BLaER1 treated with 17β-estradiol and CSF1 and Interleukin-3, amounts not matched to agents 10 nM and 100 nM (cell line): ENCODE measurements around the gene CHN2.

Experiments
- H3K27ac ChIP-seq, 11 experiments: shearing (Covaris generic); formaldehyde crosslinking; 2 replicates each; pipeline ENCODE4 v1.8.1; 2022
- H3K27me3 ChIP-seq, 11 experiments: shearing (Covaris generic); formaldehyde crosslinking; 2 replicates each; pipeline ENCODE4 v1.8.1; 2022
- H3K36me3 ChIP-seq, 11 experiments: shearing (Covaris generic); formaldehyde crosslinking; 2 replicates each; pipeline ENCODE4 v1.8.1; 2022
- H3K4me1 ChIP-seq, 10 experiments: shearing (Covaris generic); formaldehyde crosslinking; 2 replicates each; pipeline ENCODE4 v1.8.1; 2022
- H3K4me2 ChIP-seq, 11 experiments: shearing (Covaris generic); formaldehyde crosslinking; 2 replicates each; pipeline ENCODE4 v1.8.1; 2022
- H3K4me3 ChIP-seq, 10 experiments: shearing (Covaris generic); formaldehyde crosslinking; 2 replicates each; pipeline ENCODE4 v1.8.1; 2022
- H3K9ac ChIP-seq, 11 experiments: shearing (Covaris generic); formaldehyde crosslinking; 2 replicates each; pipeline ENCODE4 v1.8.1; 2022
- H3K9me3 ChIP-seq, 11 experiments: shearing (Covaris generic); formaldehyde crosslinking; replicated peaks in 1 of 11; 2 replicates each; pipeline ENCODE4 v1.8.1; 2022
- H4K20me1 ChIP-seq, 11 experiments: shearing (Covaris generic); formaldehyde crosslinking; 2 replicates each; pipeline ENCODE4 v1.8.1; 2022
- Cebpa-rat ChIP-seq, 11 experiments: shearing (Covaris generic); IDR thresholded peaks; 2 replicates each; pipeline ENCODE4 v1.8.1; 2022

CHN2 gene

DNA sequence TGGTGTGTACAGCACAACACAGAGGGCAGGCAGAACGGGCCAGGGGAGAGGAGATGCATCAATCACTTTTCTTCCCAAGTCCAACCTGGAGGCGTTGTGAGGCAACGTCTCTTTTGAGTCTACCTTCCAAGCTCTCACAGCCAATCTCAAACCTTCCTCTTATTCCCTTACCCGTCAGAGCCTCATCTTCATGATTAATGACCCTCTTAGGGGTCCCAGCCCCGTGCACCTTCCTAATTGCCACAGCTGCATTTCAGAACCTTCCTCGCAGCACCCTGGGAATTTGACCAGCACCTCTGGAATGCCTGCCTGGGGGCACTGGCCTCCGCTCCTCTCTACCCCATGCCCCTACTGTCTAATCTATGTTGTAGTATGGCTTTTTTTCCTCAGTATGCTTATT lies 199.7 kb downstream of the CHN2 start:
- no peak for TF ChIP-seq Cebpa-rat (IDR thresholded peaks at IDR 0.05)
- Histone ChIP-seq H3K27me3 (no peaks in the 10 kb centered on the region), H3K36me3 (no peaks in the 10 kb centered on the region; a peak in 1 of 22 replicates), H3K4me2 (no peak overlapping the region), H3K9me3 (no peaks in the 10 kb centered on the region), H3K27ac (no peak overlapping the region), H4K20me1 (no peaks in the 10 kb centered on the region), H3K4me3 (no peak overlapping the region), H3K4me1 (no peaks in the 10 kb centered on the region), H3K9ac (no peak overlapping the region)

DNA sequence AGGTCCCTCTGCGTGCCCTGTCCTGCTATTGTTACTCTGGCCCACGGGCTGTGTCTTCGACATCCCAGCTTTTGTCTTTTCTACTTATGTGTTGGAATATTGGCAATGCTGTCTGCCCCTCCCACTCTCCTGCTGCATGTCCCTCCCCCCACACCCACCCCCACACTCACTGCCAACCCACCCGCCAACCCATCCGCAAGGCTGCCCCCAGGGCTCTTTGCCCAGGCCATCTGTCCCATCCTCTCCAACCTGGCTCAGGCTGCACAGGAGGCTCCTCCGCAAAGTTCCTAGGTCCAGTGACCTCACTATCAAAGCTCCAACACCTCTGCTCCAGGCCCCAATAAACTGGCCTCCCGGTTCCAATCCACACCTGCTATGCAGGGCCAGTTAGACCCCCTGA lies 202.0 kb downstream of the CHN2 start:
- Histone ChIP-seq H3K9me3 (no peaks in the 10 kb centered on the region), H4K20me1 (no peaks in the 10 kb centered on the region), H3K4me1 (no peaks in the 10 kb centered on the region), H3K9ac (no peak overlapping the region), H3K27me3 (no peaks in the 10 kb centered on the region), H3K4me3 (no peak overlapping the region), H3K36me3 (no peaks in the 10 kb centered on the region; a peak in 1 of 22 replicates), H3K27ac (no peak overlapping the region), H3K4me2 (no peak overlapping the region)
- TF ChIP-seq Cebpa-rat (IDR thresholded peaks at IDR 0.05): no peak

DNA sequence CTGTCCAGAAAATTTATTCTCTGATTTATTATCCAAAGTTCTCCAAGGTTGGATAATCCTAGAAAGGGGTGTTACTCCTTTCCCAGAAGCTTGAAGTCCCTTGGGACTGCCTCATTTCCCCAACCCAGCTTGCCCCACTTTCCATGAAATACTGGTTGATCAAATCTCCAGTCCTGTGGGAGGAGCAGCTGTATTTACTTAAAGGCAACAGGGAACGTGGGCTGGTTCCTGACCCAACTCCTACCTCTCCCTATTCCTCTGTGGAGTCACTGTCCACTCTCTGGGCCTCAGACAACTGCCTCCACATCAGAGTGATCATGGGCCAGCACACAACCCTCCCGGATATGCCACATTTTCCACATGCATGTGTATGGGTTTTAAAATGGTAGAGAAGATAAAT lies 202.8 kb downstream of the CHN2 start:
- no peaks in the 10 kb centered on the region for H3K4me1 ChIP-seq
- H3K36me3 ChIP-seq: no peaks in the 10 kb centered on the region; a peak in 1 of 22 replicates
- no peak overlapping the region for H3K4me3 ChIP-seq
- no peaks in the 10 kb centered on the region for H4K20me1 ChIP-seq
- no peaks in the 10 kb centered on the region for H3K9me3 ChIP-seq
- no peak overlapping the region for H3K27ac ChIP-seq
- H3K4me2 ChIP-seq: no peak overlapping the region
- H3K9ac ChIP-seq: no peak overlapping the region
- no peaks in the 10 kb centered on the region for H3K27me3 ChIP-seq
- TF ChIP-seq Cebpa-rat (IDR thresholded peaks at IDR 0.05): no peak

DNA sequence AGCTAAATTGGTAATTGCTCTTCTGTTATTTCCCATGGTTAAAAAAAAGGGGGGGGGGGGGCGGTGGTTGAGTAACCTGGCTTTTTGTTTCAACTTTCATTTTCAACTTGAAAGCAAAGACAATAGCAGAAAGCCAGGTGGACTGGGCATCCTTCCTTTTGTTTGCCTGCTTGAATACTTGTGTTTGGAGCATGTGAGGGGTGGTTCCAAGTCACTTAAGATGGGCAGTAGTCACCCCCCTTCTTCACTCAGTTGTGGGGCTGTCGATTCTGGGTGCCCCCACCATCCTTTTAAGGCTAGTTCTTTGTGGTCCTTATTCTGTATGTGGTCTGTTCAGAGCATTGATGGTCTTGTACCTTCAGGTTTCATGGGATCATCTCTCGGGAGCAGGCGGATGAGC lies 203.4 kb downstream of the CHN2 start:
- no peak overlapping the region for H3K9ac ChIP-seq
- H3K27ac ChIP-seq: no peak overlapping the region
- no peaks in the 10 kb centered on the region; a peak in 1 of 22 replicates for H3K36me3 ChIP-seq
- no peaks in the 10 kb centered on the region for H3K9me3 ChIP-seq
- H3K4me1 ChIP-seq: no peaks in the 10 kb centered on the region
- H3K27me3 ChIP-seq: no peaks in the 10 kb centered on the region
- no peak for TF ChIP-seq Cebpa-rat (IDR thresholded peaks at IDR 0.05)
- no peak overlapping the region for H3K4me2 ChIP-seq
- H4K20me1 ChIP-seq: no peaks in the 10 kb centered on the region
- H3K4me3 ChIP-seq: no peak overlapping the region

DNA sequence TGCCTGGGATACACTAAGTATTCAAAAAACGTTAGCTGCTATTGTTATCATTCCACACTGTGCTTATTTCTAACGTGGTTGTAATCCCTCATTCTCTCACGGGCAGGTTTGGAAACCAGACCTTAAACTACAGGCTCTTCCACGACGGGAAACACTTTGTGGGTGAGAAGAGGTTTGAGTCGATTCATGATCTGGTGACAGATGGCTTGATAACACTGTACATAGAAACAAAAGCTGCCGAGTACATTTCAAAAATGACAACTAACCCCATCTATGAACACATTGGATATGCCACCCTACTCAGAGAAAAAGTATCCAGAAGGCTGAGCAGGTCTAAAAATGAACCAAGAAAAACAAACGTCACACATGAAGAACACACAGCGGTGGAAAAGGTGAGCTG lies 205.9 kb downstream of the CHN2 start:
- no peaks in the 10 kb centered on the region for H3K9me3 ChIP-seq
- TF ChIP-seq Cebpa-rat (IDR thresholded peaks at IDR 0.05): no peak
- H3K4me2 ChIP-seq: no peak overlapping the region
- no peaks in the 10 kb centered on the region for H4K20me1 ChIP-seq
- no peak overlapping the region for H3K9ac ChIP-seq
- no peak overlapping the region for H3K27ac ChIP-seq
- no peak overlapping the region for H3K4me3 ChIP-seq
- H3K27me3 ChIP-seq: no peaks in the 10 kb centered on the region
- H3K4me1 ChIP-seq: peaks cover 0 to 5% (median 0%) of the 10 kb centered on the region in 10 experiments; a peak in 3 of 20 replicates
- no peaks in the 10 kb centered on the region; a peak in 1 of 22 replicates for H3K36me3 ChIP-seq

DNA sequence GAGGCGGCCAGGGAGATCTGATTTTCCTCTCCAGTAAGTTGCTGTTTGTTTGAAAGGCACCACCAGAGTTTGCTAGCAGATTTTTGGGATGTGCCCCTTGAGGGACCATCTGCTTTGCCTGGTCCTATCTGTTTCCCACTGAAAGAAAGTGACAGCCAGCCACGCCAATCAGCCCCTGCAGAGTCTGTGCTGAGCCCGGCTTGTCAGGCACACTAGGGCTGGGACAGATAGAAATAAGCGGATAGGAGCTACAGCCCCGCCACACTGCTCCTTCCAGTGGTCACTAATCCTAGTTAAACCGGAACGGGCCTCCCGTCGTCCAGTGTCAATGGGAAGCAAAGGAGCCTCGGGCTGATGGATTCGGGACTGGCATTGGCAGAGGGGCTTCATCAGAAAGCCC lies 207.2 kb downstream of the CHN2 start:
- Histone ChIP-seq H3K4me3 (no peak overlapping the region), H3K4me1 (peaks cover 0 to 7% (median 0%) of the 10 kb centered on the region in 10 experiments; a peak in 3 of 20 replicates), H3K27me3 (no peaks in the 10 kb centered on the region), H3K36me3 (no peaks in the 10 kb centered on the region; a peak in 1 of 22 replicates), H3K27ac (no peak overlapping the region), H4K20me1 (no peaks in the 10 kb centered on the region), H3K9ac (no peak overlapping the region), H3K4me2 (no peak overlapping the region), H3K9me3 (no peaks in the 10 kb centered on the region)
- TF ChIP-seq Cebpa-rat (IDR thresholded peaks at IDR 0.05): no peak

DNA sequence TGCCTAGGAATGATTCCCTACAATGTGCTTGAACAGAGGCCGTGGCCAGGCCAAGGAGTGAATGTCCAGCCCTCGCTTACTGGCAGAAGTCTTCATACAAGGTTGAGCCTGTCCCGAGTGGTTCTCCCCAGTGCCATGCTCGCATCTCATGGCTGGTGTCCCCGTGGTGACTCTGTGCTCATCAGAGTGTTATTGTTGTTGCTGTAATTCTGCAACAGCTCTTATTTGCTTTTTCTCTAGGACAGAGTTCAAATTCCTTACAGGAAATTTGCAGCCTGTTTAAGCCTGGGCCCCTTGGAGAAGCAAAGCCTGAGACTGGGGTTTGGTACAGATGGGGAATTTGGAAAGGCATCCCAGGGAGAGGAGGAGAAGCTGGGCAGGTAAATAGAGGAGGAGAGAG lies 211.3 kb downstream of the CHN2 start:
- H3K4me2 ChIP-seq: 0 out of 22 replicates have a peak overlapping the region, but pooled peaks of 1 of the 11 experiments have one; percentile 10
- TF ChIP-seq Cebpa-rat (IDR thresholded peaks at IDR 0.05): no peak

DNA sequence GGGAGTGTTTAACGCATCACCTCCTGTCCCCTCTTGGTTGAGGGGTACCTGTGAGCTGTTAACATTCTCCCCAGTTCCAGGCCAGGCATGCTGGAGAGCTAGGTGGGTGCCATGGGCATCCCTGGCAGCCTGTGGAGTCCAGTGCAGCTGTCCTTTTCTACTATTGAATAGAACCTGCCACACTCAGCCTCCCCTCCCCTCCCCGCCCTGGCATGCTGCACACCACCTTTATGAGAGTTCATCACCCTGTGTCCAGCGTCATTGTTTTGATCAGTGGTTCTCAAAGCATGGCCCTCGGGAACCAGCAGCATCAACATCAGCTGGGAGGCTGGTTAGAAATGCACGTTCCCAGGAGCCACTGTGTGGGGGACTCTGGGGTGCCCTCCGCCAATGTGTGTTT lies 211.8 kb downstream of the CHN2 start:
- no peak overlapping the region for H3K9ac ChIP-seq

More for the DNA sequence above, 211.3 kb downstream of the CHN2 start:
- peaks cover 0 to 8% (median 0%) of the 10 kb centered on the region in 10 experiments; a peak in 4 of 20 replicates for H3K4me1 ChIP-seq
- no peaks in the 10 kb centered on the region for H3K9me3 ChIP-seq
- no peak overlapping the region for H3K9ac ChIP-seq
- H3K4me3 ChIP-seq: no peak overlapping the region
- H4K20me1 ChIP-seq: no peaks in the 10 kb centered on the region
- no peaks in the 10 kb centered on the region for H3K27me3 ChIP-seq
- H3K27ac ChIP-seq: no peak overlapping the region
- H3K36me3 ChIP-seq: no peaks in the 10 kb centered on the region

DNA sequence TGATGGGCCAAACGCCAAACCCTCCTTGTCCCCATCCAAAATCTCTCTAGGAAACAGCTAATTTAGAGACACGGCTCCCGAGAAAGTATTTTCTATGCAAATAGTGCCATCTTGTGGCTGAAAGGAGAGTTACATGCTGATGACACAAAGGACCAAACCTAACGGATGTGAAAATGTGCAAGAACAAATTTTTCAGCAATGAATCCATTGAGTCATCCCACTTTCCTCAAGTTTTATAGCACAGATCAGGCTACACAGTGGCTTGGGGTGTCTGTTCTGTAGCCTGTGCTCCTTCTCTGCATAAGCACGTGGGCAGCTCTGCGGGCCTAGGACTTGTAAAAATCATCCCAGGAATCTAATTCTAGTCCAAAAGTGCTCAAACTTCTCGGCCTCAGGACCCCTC lies 214.3 kb downstream of the CHN2 start:
- no peak for TF ChIP-seq Cebpa-rat (IDR thresholded peaks at IDR 0.05)
- no peak overlapping the region for H3K27ac ChIP-seq
- no peak overlapping the region for H3K9ac ChIP-seq

More for the DNA sequence above, 211.8 kb downstream of the CHN2 start:
- Histone ChIP-seq H3K27ac (no peak overlapping the region), H3K4me3 (no peak overlapping the region), H3K36me3 (no peaks in the 10 kb centered on the region), H3K27me3 (no peaks in the 10 kb centered on the region), H4K20me1 (no peaks in the 10 kb centered on the region), H3K4me1 (peaks cover 0 to 13% (median 0%) of the 10 kb centered on the region in 10 experiments; a peak in 5 of 20 replicates), H3K4me2 (no peak overlapping the region), H3K9me3 (no peaks in the 10 kb centered on the region)
- TF ChIP-seq Cebpa-rat (IDR thresholded peaks at IDR 0.05): no peak

DNA sequence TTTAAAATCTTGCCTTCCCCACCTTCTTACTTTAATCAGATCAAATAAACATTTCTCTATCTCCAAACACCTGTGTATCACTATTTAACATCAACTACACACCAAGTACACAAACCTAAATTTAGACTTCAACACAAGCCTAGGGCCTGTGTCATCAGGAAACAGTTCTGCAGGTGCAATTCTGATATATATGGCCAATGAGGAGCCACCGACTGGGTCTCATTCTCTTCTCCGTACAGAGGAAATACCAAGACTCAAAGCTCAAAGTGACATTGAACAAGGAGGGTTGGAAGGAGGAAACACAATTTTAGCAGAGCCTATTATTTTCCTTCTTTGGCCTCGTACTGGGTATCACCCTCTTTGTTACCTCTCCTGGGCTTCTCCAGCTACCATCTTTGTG lies 216.4 kb downstream of the CHN2 start:
- H3K4me2 ChIP-seq: no peak overlapping the region; a peak in 1 of 22 replicates
- no peaks in the 10 kb centered on the region for H4K20me1 ChIP-seq
- no peaks in the 10 kb centered on the region for H3K36me3 ChIP-seq
- no peak overlapping the region for H3K27ac ChIP-seq
- no peaks in the 10 kb centered on the region for H3K9me3 ChIP-seq
- H3K9ac ChIP-seq: no peak overlapping the region
- no peak overlapping the region for H3K4me3 ChIP-seq
- peaks cover 0 to 10% (median 0%) of the 10 kb centered on the region in 10 experiments; a peak in 3 of 20 replicates for H3K4me1 ChIP-seq
- no peak for TF ChIP-seq Cebpa-rat (IDR thresholded peaks at IDR 0.05)
- H3K27me3 ChIP-seq: no peaks in the 10 kb centered on the region

More for the DNA sequence above, 214.3 kb downstream of the CHN2 start:
- peaks cover 0 to 15% (median 0%) of the 10 kb centered on the region in 10 experiments; a peak in 5 of 20 replicates for H3K4me1 ChIP-seq
- no peaks in the 10 kb centered on the region for H4K20me1 ChIP-seq
- no peak overlapping the region for H3K4me3 ChIP-seq
- H3K27me3 ChIP-seq: no peaks in the 10 kb centered on the region
- no peaks in the 10 kb centered on the region for H3K36me3 ChIP-seq
- H3K4me2 ChIP-seq: no peak overlapping the region
- H3K9me3 ChIP-seq: no peaks in the 10 kb centered on the region
